ENCODE data around the gene MARK4. TPM values are rescaled to one million over a fixed set of nuclear protein-coding genes. Genes with fewer than 3 reads are reported as not detected.

Gene MARK4
- total RNA-seq, 1 experiment from 2014 or later: 44.0 TPM

- ChIA-PET POLR2A (ENCODE audit: low non-redundant PET) (no interaction called here), CTCF (no interaction called here)
- intact Hi-C loops (cut with micrococcal nuclease; ENCODE audit: unreplicated experiment): no loop called here
- no peak for DNase-seq (ENCODE audit: low spot score)
- H3K27ac ChIP-seq (ENCODE audit: low read depth, low read length, poor library complexity, severe bottlenecking): no peak overlapping the region
- no peaks in the 10 kb centered on the region for H3K36me3 ChIP-seq (ENCODE audit: insufficient read depth, low read length, poor library complexity, severe bottlenecking)
- no peaks in the 10 kb centered on the region for H3K27me3 ChIP-seq (replicated peaks; ENCODE audit: insufficient read depth, low read depth, low read length, poor library complexity)
- no peak for TF ChIP-seq EZH2 (IDR thresholded peaks at IDR 0.05; ENCODE audit: borderline replicate concordance, low read depth, low read length, poor library complexity, severe bottlenecking)
- TF ChIP-seq, protein P1, sequence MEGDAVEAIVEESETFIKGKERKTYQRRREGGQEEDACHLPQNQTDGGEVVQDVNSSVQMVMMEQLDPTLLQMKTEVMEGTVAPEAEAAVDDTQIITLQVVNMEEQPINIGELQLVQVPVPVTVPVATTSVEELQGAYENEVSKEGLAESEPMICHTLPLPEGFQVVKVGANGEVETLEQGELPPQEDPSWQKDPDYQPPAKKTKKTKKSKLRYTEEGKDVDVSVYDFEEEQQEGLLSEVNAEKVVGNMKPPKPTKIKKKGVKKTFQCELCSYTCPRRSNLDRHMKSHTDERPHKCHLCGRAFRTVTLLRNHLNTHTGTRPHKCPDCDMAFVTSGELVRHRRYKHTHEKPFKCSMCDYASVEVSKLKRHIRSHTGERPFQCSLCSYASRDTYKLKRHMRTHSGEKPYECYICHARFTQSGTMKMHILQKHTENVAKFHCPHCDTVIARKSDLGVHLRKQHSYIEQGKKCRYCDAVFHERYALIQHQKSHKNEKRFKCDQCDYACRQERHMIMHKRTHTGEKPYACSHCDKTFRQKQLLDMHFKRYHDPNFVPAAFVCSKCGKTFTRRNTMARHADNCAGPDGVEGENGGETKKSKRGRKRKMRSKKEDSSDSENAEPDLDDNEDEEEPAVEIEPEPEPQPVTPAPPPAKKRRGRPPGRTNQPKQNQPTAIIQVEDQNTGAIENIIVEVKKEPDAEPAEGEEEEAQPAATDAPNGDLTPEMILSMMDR (conservative IDR thresholded peaks at IDR 0.05; ENCODE audit: low read depth, low read length): no peak
- H3K9me3 ChIP-seq (ENCODE audit: low read depth, low read length, poor library complexity, severe bottlenecking): no peaks in the 10 kb centered on the region
- H3K4me1 ChIP-seq (ENCODE audit: insufficient read depth, low read length, poor library complexity, severe bottlenecking): no peaks in the 10 kb centered on the region
- no peak overlapping the region for H3K4me3 ChIP-seq (ENCODE audit: low read depth, low read length, poor library complexity, severe bottlenecking)
- BruUV-seq (replicated peaks): no TSS peak
Measured at GRCh38 chr19:45299719-45300118, 48.6 kb downstream of the MARK4 start.

DNA sequence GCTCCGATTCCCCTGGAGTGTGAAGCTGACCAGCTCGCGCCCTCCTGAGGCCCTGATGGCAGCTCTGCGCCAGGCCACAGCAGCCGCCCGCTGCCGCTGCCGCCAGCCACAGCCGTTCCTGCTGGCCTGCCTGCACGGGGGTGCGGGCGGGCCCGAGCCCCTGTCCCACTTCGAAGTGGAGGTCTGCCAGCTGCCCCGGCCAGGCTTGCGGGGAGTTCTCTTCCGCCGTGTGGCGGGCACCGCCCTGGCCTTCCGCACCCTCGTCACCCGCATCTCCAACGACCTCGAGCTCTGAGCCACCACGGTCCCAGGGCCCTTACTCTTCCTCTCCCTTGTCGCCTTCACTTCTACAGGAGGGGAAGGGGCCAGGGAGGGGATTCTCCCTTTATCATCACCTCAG, 51.3 kb downstream of the MARK4 start:
- no peak overlapping the region for H3K27ac ChIP-seq (ENCODE audit: low read depth, low read length, poor library complexity, severe bottlenecking)
- CTCF ChIA-PET: no interaction called here

GRCh38 chr19:45303269-45304060, 52.4 kb downstream of the MARK4 start:
- DNase-seq (ENCODE audit: low spot score): no peak
- Histone ChIP-seq H3K27ac (ENCODE audit: low read depth, low read length, poor library complexity, severe bottlenecking) (no peak overlapping the region), H3K4me3 (ENCODE audit: low read depth, low read length, poor library complexity, severe bottlenecking) (no peak overlapping the region), H3K36me3 (ENCODE audit: insufficient read depth, low read length, poor library complexity, severe bottlenecking) (no peaks in the 10 kb centered on the region), H3K4me1 (ENCODE audit: insufficient read depth, low read length, poor library complexity, severe bottlenecking) (peaks cover 4% of the 10 kb centered on the region), H3K9me3 (ENCODE audit: low read depth, low read length, poor library complexity, severe bottlenecking) (no peaks in the 10 kb centered on the region), H3K27me3 (replicated peaks; ENCODE audit: insufficient read depth, low read depth, low read length, poor library complexity) (no peaks in the 10 kb centered on the region)
- CTCF ChIA-PET: no interaction called here
- intact Hi-C loops (cut with micrococcal nuclease; ENCODE audit: unreplicated experiment): no loop called here
- no TSS peak for BruUV-seq (replicated peaks)
- TF ChIP-seq EZH2 (IDR thresholded peaks at IDR 0.05; ENCODE audit: borderline replicate concordance, low read depth, low read length, poor library complexity, severe bottlenecking): no peak
- TF ChIP-seq, protein P1 (conservative IDR thresholded peaks at IDR 0.05; ENCODE audit: low read depth, low read length): no peak
- POLR2A ChIA-PET (ENCODE audit: low non-redundant PET): no interaction called here

More for the DNA sequence above, 51.3 kb downstream of the MARK4 start:
- no TSS peak for BruUV-seq (replicated peaks)
- POLR2A ChIA-PET (ENCODE audit: low non-redundant PET): no interaction called here
- no peaks in the 10 kb centered on the region for H3K27me3 ChIP-seq (replicated peaks; ENCODE audit: insufficient read depth, low read depth, low read length, poor library complexity)
- intact Hi-C loops (cut with micrococcal nuclease; ENCODE audit: unreplicated experiment): no loop called here
- no peak for DNase-seq (ENCODE audit: low spot score)
- no peak for TF ChIP-seq EZH2 (IDR thresholded peaks at IDR 0.05; ENCODE audit: borderline replicate concordance, low read depth, low read length, poor library complexity, severe bottlenecking)
- TF ChIP-seq, protein P1 (conservative IDR thresholded peaks at IDR 0.05; ENCODE audit: low read depth, low read length): no peak
- H3K9me3 ChIP-seq (ENCODE audit: low read depth, low read length, poor library complexity, severe bottlenecking): no peaks in the 10 kb centered on the region
- H3K4me3 ChIP-seq (ENCODE audit: low read depth, low read length, poor library complexity, severe bottlenecking): no peak overlapping the region
- no peaks in the 10 kb centered on the region for H3K36me3 ChIP-seq (ENCODE audit: insufficient read depth, low read length, poor library complexity, severe bottlenecking)
- H3K4me1 ChIP-seq (ENCODE audit: insufficient read depth, low read length, poor library complexity, severe bottlenecking): peaks cover 4% of the 10 kb centered on the region
